Testis (tissue), 3 donors: ENCODE measurements around the gene TTC28. TPM values are rescaled to one million over a fixed set of nuclear protein-coding genes. Genes with fewer than 3 reads are reported as not detected.

Experiments
- DNase-seq: peaks from one replicate; pipeline ENCODE4 v3.0.0-alpha.2; 2019
- H3K27ac ChIP-seq, 2 donors: fragments of 200-600 bp; sonication (generic); one replicate each; pipeline ENCODE4 v1.5.1; 2019
- H3K27me3 ChIP-seq: fragments of 200-600 bp; sonication (generic); one replicate; pipeline ENCODE4 v1.5.1; 2019
- H3K36me3 ChIP-seq: fragments of 200-600 bp; sonication (generic); one replicate; pipeline ENCODE4 v1.5.1; 2017; ENCODE audit warnings: low read depth; ENCODE audit errors: missing control alignments
- H3K4me1 ChIP-seq: fragments of 200-600 bp; sonication (generic); one replicate; pipeline ENCODE4 v1.5.1; 2019
- H3K4me3 ChIP-seq, 2 donors: fragments of 200-600 bp; sonication (generic); one replicate each; pipeline ENCODE4 v1.5.1; 2017 to 2019
- H3K9me3 ChIP-seq: fragments of 200-600 bp; sonication (generic); one replicate; pipeline ENCODE4 v1.5.1; 2017
- CTCF ChIP-seq, 3 experiments: fragments of 450-650 bp in 2 of 3; fragments of 200-600 bp in 1 of 3; sonication (generic) in 1 of 3; IDR thresholded peaks; one replicate each; pipeline ENCODE4 v1.5.1; 2016 to 2019; ENCODE audit warnings: antibody characterized with exemption in 3 of 3, mild to moderate bottlenecking in 2 of 3, moderate library complexity in 1 of 3
- POLR2A ChIP-seq: fragments of 450-650 bp; IDR thresholded peaks from one replicate; pipeline ENCODE4 v1.6.1; 2017; ENCODE audit warnings: antibody characterized with exemption, mild to moderate bottlenecking, moderate library complexity
- WGBS, 2 donors: methylation state at CpG; one replicate each; pipeline ENCODE4 v1.1.5; 2018; 5-methylcytosine and 5-hydroxymethylcytosine counted together
- intact Hi-C: fragments of 100-400 bp; cut with DNase I; formaldehyde crosslinking; loops from one replicate; pipeline ENCODE4 v1.15.1; 2023; ENCODE audit warnings: low total_unique reads
- polyA plus RNA-seq: library from polyadenylated mRNA; stranded (reverse); fragments of 350-450 nt; fragmentation: Illumina TruSeq; extraction: RNeasy Lipid Tissue Mini Kit (QIAGEN cat#74804); gene quantifications from one replicate; pipeline ENCODE4 v1.2.3, GENCODE V29; 2014; ENCODE audit warnings: low read depth, low replicate concordance; ENCODE audit not compliant: insufficient read depth
- total RNA-seq, 2 donors: library from RNA; depleted of rRNA; stranded (reverse); fragments of >200 nt; gene quantifications; one replicate each; pipeline ENCODE4 v1.2.3, GENCODE V29; 2016

Gene TTC28
- total and polyA plus RNA-seq, 3 donors from 2014 or later: 29.4 to 121 (median 75.5) TPM

- no peak overlapping the region for H3K4me3 ChIP-seq
- H3K27me3 ChIP-seq: no peaks in the 10 kb centered on the region
- peak overlapping the region in 1 of 2 donors; percentile 34 for H3K27ac ChIP-seq
- H3K9me3 ChIP-seq: no peaks in the 10 kb centered on the region
- TF ChIP-seq CTCF (IDR thresholded peaks at IDR 0.05) (no peak), POLR2A (no peak)
- no peaks in the 10 kb centered on the region for H3K36me3 ChIP-seq
- intact Hi-C loops: no loop called here
- H3K4me1 ChIP-seq: peaks cover 9% of the 10 kb centered on the region
- DNase-seq: no peak
These were observed 431.8 kb downstream of the TTC28 start for GRCh38 chr22:28247667-28248363.

DNA sequence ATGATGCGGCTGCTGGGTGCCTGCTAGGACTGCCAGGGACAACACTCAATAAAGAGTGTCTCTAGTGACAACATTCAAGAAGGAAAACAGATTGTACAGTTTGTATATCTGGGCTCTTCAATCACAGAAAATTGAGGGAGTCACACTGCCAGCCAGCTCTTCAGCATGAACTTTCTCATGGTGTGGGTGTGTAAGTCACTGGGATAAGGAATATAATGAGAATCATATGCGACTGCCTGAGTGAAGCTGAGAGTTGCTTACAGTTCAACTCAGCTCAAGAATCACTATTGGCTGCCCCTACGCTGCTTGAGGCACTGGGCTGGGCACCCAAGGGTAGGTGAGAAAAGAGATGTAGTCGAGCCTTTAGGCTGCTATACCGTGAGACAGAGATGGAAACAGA, 432.5 kb downstream of the TTC28 start:
- Histone ChIP-seq H3K36me3 (no peaks in the 10 kb centered on the region), H3K9me3 (no peaks in the 10 kb centered on the region), H3K4me3 (no peak overlapping the region), H3K27ac (peak overlapping the region in 1 of 2 donors; percentile 34), H3K4me1 (peaks cover 11% of the 10 kb centered on the region), H3K27me3 (no peaks in the 10 kb centered on the region)
- WGBS, 2 donors: 74 to 80% methylated on average over 5 of the region's 5 CpGs
- intact Hi-C loops: no loop called here
- TF ChIP-seq CTCF (IDR thresholded peaks at IDR 0.05) (no peak), POLR2A (no peak)
- no peak for DNase-seq

- Histone ChIP-seq H3K4me3 (no peak overlapping the region), H3K27me3 (no peaks in the 10 kb centered on the region), H3K4me1 (peaks cover 13% of the 10 kb centered on the region), H3K36me3 (no peaks in the 10 kb centered on the region), H3K9me3 (no peaks in the 10 kb centered on the region), H3K27ac (peak overlapping the region in 1 of 2 donors; percentile 32)
- 91 to 97% methylated on average over 2 of the region's 2 CpGs for WGBS, 2 donors
- no peak for DNase-seq
- intact Hi-C loops: no loop called here
- TF ChIP-seq POLR2A (no peak), CTCF (IDR thresholded peaks at IDR 0.05) (no peak)
These were observed 433.2 kb downstream of the TTC28 start for GRCh38 chr22:28246397-28246796.

DNA sequence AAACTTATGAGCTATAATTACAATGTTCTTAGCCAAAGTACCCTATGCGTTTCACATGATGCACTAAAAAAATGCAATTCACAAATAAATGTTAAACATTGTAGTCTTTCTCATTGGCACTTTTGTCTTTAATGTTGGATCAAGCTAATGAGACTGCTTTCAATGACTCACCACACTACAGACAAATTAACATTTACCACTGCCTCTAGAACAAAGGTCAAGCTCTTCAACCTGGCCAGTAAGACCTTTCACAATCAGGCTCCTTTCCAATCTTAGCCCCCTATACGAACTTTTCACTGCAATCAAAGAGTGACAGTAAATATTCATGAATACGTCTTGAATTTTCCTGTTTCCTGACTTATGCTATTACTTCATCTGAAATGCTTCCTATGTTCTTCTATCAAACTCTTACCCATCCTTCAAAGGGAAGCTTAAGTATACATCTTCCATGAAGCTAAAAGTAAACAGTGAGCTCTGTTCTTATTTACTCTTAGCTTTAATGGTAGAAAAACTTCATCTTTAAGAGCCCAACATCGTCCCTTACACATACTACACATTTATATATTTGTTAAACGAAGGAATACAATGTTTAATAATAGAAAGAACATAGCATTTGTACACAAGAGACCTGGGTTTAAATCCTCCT, 433.9 kb downstream of the TTC28 start:
- DNase-seq: no peak
- peaks cover 13% of the 10 kb centered on the region for H3K4me1 ChIP-seq
- TF ChIP-seq POLR2A (no peak), CTCF (IDR thresholded peaks at IDR 0.05) (no peak)
- WGBS, 2 donors: 80 to 88% methylated on average over 5 of the region's 5 CpGs
- H3K27ac ChIP-seq: peak overlapping the region; percentile 14 to 32
- H3K36me3 ChIP-seq: no peaks in the 10 kb centered on the region
- H3K9me3 ChIP-seq: no peaks in the 10 kb centered on the region
- intact Hi-C loops: no loop called here
- H3K4me3 ChIP-seq: no peak overlapping the region
- no peaks in the 10 kb centered on the region for H3K27me3 ChIP-seq

- H3K27ac ChIP-seq: peak overlapping the region in 1 of 2 donors; percentile 5
- intact Hi-C loops: no loop called here
- H3K36me3 ChIP-seq: no peaks in the 10 kb centered on the region
- no peaks in the 10 kb centered on the region for H3K9me3 ChIP-seq
- TF ChIP-seq CTCF (IDR thresholded peaks at IDR 0.05) (no peak), POLR2A (no peak)
- H3K4me3 ChIP-seq: no peak overlapping the region
- peaks cover 13% of the 10 kb centered on the region for H3K4me1 ChIP-seq
- 57 to 71% methylated on average over 1 of the region's 1 CpG for WGBS, 2 donors
- DNase-seq: peak; percentile 59
- H3K27me3 ChIP-seq: no peaks in the 10 kb centered on the region
These were observed 434.9 kb downstream of the TTC28 start for GRCh38 chr22:28244757-28245156.
